Heart right ventricle (tissue), 16 donors: ENCODE results near the gene RHOJ. TPM values are rescaled to one million over a fixed set of nuclear protein-coding genes. Genes with fewer than 3 reads are reported as not detected.
A peak's percentile ranks its signal among the peaks of the same experiment; 100 is the strongest.

Source experiments
- ATAC-seq, 8 donors: fragments of 200-7000 bp; cut with Tn5 transposase; one replicate each; pipeline ENCODE4 v1.9.1; 2020; ENCODE audit warnings: mild to moderate bottlenecking in 8 of 8, moderate library complexity in 8 of 8, moderate number of reproducible peaks in 1 of 8
- DNase-seq, 2 donors: peaks; one replicate each; pipeline ENCODE4 v3.0.0-alpha.2; 2020
- H3K27ac ChIP-seq, 10 donors: fragments of 200-600 bp; sonication (generic) in 2 of 10; one replicate each; pipeline versions ENCODE4 v1.5.0 to v1.8.0; 2020 to 2022; ENCODE audit warnings: mild to moderate bottlenecking in 3 of 10
- H3K27me3 ChIP-seq, 7 donors: fragments of 200-600 bp; one replicate each; pipeline ENCODE4 v1.8.0; 2021 to 2022; ENCODE audit warnings: mild to moderate bottlenecking in 2 of 7
- H3K36me3 ChIP-seq, 9 donors: fragments of 200-600 bp; sonication (generic) in 1 of 9; one replicate each; pipeline versions ENCODE4 v1.5.0 to v1.8.0; 2020 to 2022; ENCODE audit warnings: mild to moderate bottlenecking in 2 of 9
- H3K4me1 ChIP-seq, 9 donors: fragments of 200-600 bp; sonication (generic) in 1 of 9; one replicate each; pipeline versions ENCODE4 v1.5.0 to v1.8.0; 2020 to 2022; ENCODE audit warnings: mild to moderate bottlenecking in 4 of 9
- H3K4me3 ChIP-seq, 10 donors: fragments of 200-600 bp; sonication (generic) in 2 of 10; one replicate each; pipeline versions ENCODE4 v1.5.0 to v1.8.0; 2020 to 2022; ENCODE audit warnings: mild to moderate bottlenecking in 7 of 10, moderate library complexity in 2 of 10
- H3K9me3 ChIP-seq, 11 donors: fragments of 200-600 bp in 10 of 11; sonication (generic) in 2 of 11; one replicate each; pipeline versions ENCODE4 v1.5.0 to v1.8.0; 2013 to 2022; ENCODE audit warnings: mild to moderate bottlenecking in 2 of 11, control low read depth in 1 of 11, moderate library complexity in 1 of 11
- CTCF ChIP-seq, 9 donors: fragments of 200-600 bp; sonication (generic) in 2 of 9; IDR thresholded peaks; one replicate each; pipeline versions ENCODE4 v1.5.0 to v1.8.0; 2021 to 2022; ENCODE audit warnings: antibody characterized with exemption in 9 of 9, mild to moderate bottlenecking in 5 of 9, moderate library complexity in 1 of 9
- WGBS, 2 donors: extraction: QIAGEN DNeasy Blood & Tissue Kit; methylation state at CpG; one replicate each; pipeline ENCODE4 v1.1.7; 2013; ENCODE audit warnings: inconsistent platforms in 1 of 2; 5-methylcytosine and 5-hydroxymethylcytosine counted together
- intact Hi-C, 10 donors: fragments of 100-400 bp; cut with DNase I; formaldehyde crosslinking; loops; one replicate each; pipeline versions ENCODE4 v1.11.1 to v1.14.2; 2022
- polyA plus RNA-seq, 2 donors: library from polyadenylated mRNA; stranded (reverse); fragments of 200-250 nt; gene quantifications; one replicate each; pipeline ENCODE4 v1.2.3, GENCODE V29; 2013
- total RNA-seq, 10 donors: library from RNA; stranded (reverse); fragmentation: NEBNext Ultra II Directional in 3 of 10; extraction: Animal tissue kit (Norgen Biotek cat#: 25700) in 3 of 10; gene quantifications; one replicate each; pipeline versions ENCODE4 v1.2.1 to v1.2.4, GENCODE V29; 2021 to 2023
- donor health status: Arrhythmogenic right ventricular cardiomyopathy.
- donor health status: ischemic (EF 13 %, LVEDD 7.1; RV severe dilation, severe dysfunction).
- donor health status: healthy with polysubstance abuse.
- donor health status: DM: no; HTN: yes; CAD: no.
- donor health status: DM: no; HTN: no; CAD: no.
- donor health status: ischemic (EF 25% LVEDD 6.9; RV normal size, moderate dysfunction).
- donor health status: ischemic (EF 25% LVEDD 5.7; RV mildly dilated, moderate dysfunction).
- donor health status: healthy.
- donor health status: DM: yes; HTN: yes; CAD: no.
- donor health status: Ischemic cardiomyopathy.
- donor health status: ischemic (EF 35%, LVEDD 5.7; RV mildly dilated, moderate dysfunction).
- donor health status: nonischemic (EF 11% LVEDD 7.7; RV severe dilation, severe dysfunction).
- donor health status: DM: yes; HTN: yes; CAD: no.
- donor health status: PGD.
- donor health status: ischemic (EF 29% LVEDD 5.4; RV normal size, mild dysfunction).
- donor health status: nonischemic (EF 23%, LVEDD 6.1; RV moderate dilation, normal function).

Gene RHOJ
- total and polyA plus RNA-seq, 12 donors, result 7.5 to 19.8 (median 12.2) TPM

GRCh38 chr14:63223596-63223995 lies 19.4 kb downstream of the RHOJ start:
- 77 to 89% methylated on average over 3 of the region's 3 CpGs for WGBS, 2 donors
- Histone ChIP-seq H3K27me3 (no peaks in the 10 kb centered on the region), H3K4me1 (peaks cover 0 to 36% (median 7%) of the 10 kb centered on the region in 9 donors)

GRCh38 chr14:63224196-63224595 lies 20.0 kb downstream of the RHOJ start:
- peaks cover 0 to 5% (median 0%) of the 10 kb centered on the region in 11 donors for H3K9me3 ChIP-seq
- no peak for ATAC-seq
- 22 to 35% methylated on average over 4 of the region's 4 CpGs for WGBS, 2 donors
- no peaks in the 10 kb centered on the region for H3K27me3 ChIP-seq
- DNase-seq, result no peak
- intact Hi-C loops, result no loop called here
- TF ChIP-seq CTCF (IDR thresholded peaks at IDR 0.05), result no peak
- peaks cover 0 to 39% (median 7%) of the 10 kb centered on the region in 9 donors for H3K4me1 ChIP-seq
- no peak overlapping the region for H3K4me3 ChIP-seq
- H3K36me3 ChIP-seq, result peaks cover 0 to 5% (median 0%) of the 10 kb centered on the region in 9 donors
- no peak overlapping the region for H3K27ac ChIP-seq

More at GRCh38 chr14:63223596-63223995, 19.4 kb downstream of the RHOJ start:
- no peak overlapping the region for H3K4me3 ChIP-seq
- ATAC-seq (no peak), DNase-seq (no peak)
- intact Hi-C loops, result no loop called here
- no peak for TF ChIP-seq CTCF (IDR thresholded peaks at IDR 0.05)
- H3K36me3 ChIP-seq, result peaks cover 0 to 5% (median 0%) of the 10 kb centered on the region in 9 donors
- H3K27ac ChIP-seq, result no peak overlapping the region
- peaks cover 0 to under 1% (median 0%) of the 10 kb centered on the region in 11 donors for H3K9me3 ChIP-seq

- no peaks in the 10 kb centered on the region for H3K27me3 ChIP-seq
- ATAC-seq, result peak in 1 of 8 donors; percentile 48
- H3K9me3 ChIP-seq, result peaks cover 0 to 14% (median 0%) of the 10 kb centered on the region in 11 donors
- peaks cover 0 to 46% (median 7%) of the 10 kb centered on the region in 9 donors for H3K4me1 ChIP-seq
- WGBS, 2 donors, result 56 to 59% methylated on average over 2 of the region's 2 CpGs
- peaks cover 0 to 10% (median 0%) of the 10 kb centered on the region in 9 donors for H3K36me3 ChIP-seq
- H3K4me3 ChIP-seq, result no peak overlapping the region
- peak overlapping the region in 2 of 10 donors; percentile 13 to 23 for H3K27ac ChIP-seq
- DNase-seq, result no peak
- intact Hi-C loops, result no loop called here
- no peak for TF ChIP-seq CTCF (IDR thresholded peaks at IDR 0.05)
These were observed 24.0 kb downstream of the RHOJ start for GRCh38 chr14:63228217-63228616.

GRCh38 chr14:63229330-63230059 lies 25.3 kb downstream of the RHOJ start:
- Histone ChIP-seq H3K4me3 (no peak overlapping the region), H3K27me3 (no peaks in the 10 kb centered on the region), H3K9me3 (peaks cover 0 to 14% (median 0%) of the 10 kb centered on the region in 11 donors), H3K4me1 (peaks cover 0 to 39% (median 7%) of the 10 kb centered on the region in 9 donors), H3K27ac (peak overlapping the region in 3 of 10 donors; percentile 4 to 13 (median 11)), H3K36me3 (peaks cover 0 to 10% (median 0%) of the 10 kb centered on the region in 9 donors)
- WGBS, 2 donors, result 64 to 65% methylated on average over 5 of the region's 5 CpGs
- intact Hi-C loops, result no loop called here
- DNase-seq (peak; percentile 16 to 49), ATAC-seq (peak in 6 of 8 donors; percentile 37 to 83 (median 56))
- TF ChIP-seq CTCF (IDR thresholded peaks at IDR 0.05), result no peak
